K562 (cell line): ENCODE results near the gene LRRC15. TPM values are rescaled to one million over a fixed set of nuclear protein-coding genes. Genes with fewer than 3 reads are reported as not detected.

Experiments
- ADNP ChIP-seq: fragments of 200-800 bp; sonication (Bioruptor generic); IDR thresholded peaks from 2 replicates; pipeline ENCODE4 v1.6.1; 2016; ENCODE audit warnings: missing genetic modification characterization, missing compliant biosample characterization
- ATF1 ChIP-seq, 2 experiments: fragments of 450-650 bp in 1 of 2; IDR thresholded peaks; 2 replicates each; pipeline ENCODE4 v1.6.1; 2016; ENCODE audit warnings: missing compliant biosample characterization in 1 of 2, missing genetic modification characterization in 1 of 2
- CCAR2 ChIP-seq: fragments of 200-400 bp; formaldehyde crosslinking; IDR thresholded peaks from 2 replicates; pipeline ENCODE4 v1.6.1; 2017; ENCODE audit warnings: mild to moderate bottlenecking, low read depth, low read length
- DNMT1 ChIP-seq: fragments of 450-650 bp; IDR thresholded peaks from 2 replicates; pipeline ENCODE4 v1.6.1; 2016; ENCODE audit warnings: antibody characterized with exemption, mild to moderate bottlenecking
- FOXA3 ChIP-seq, 2 experiments: fragments of 450-650 bp in 1 of 2; sonication (generic) in 1 of 2; formaldehyde crosslinking; IDR thresholded peaks in 1 of 2; conservative IDR thresholded peaks in 1 of 2; 2 replicates each; pipeline versions ENCODE4 v1.4.0 to v1.8.0; 2020 to 2022; ENCODE audit warnings: mild to moderate bottlenecking in 2 of 2, missing genetic modification reagents in 1 of 2
- GTF2E2 ChIP-seq: fragments of 200-800 bp; sonication (Bioruptor generic); IDR thresholded peaks from 2 replicates; pipeline ENCODE4 v1.6.1; 2016; ENCODE audit warnings: missing genetic modification characterization, missing compliant biosample characterization
- JUND ChIP-seq, 2 experiments: IDR thresholded peaks; 2 replicates in 1 of 2; 3 replicates in 1 of 2; pipeline ENCODE4 v1.6.1; 2011; ENCODE audit warnings: borderline replicate concordance in 2 of 2, low read depth in 2 of 2, low read length in 2 of 2, improper control_type of control experiment in 1 of 2, missing biosample characterization in 1 of 2, missing genetic modification characterization in 1 of 2, missing genetic modification reagents in 1 of 2
- KDM5B ChIP-seq: fragments of 200-600 bp; sonication (generic); IDR thresholded peaks from 2 replicates; pipeline ENCODE4 v1.6.1; 2012; ENCODE audit warnings: low read depth, mild to moderate bottlenecking, moderate library complexity, low read length, control low read depth, inconsistent platforms; ENCODE audit not compliant: insufficient replicate concordance
- MEF2D ChIP-seq: conservative IDR thresholded peaks from 2 replicates; pipeline ENCODE4 v1.6.1; 2016; ENCODE audit warnings: low read depth, missing genetic modification characterization, missing compliant biosample characterization
- MTA3 ChIP-seq: fragments of 450-650 bp; formaldehyde crosslinking; IDR thresholded peaks from 2 replicates; pipeline ENCODE4 v1.6.1; 2017; ENCODE audit warnings: mild to moderate bottlenecking, borderline replicate concordance
- POU5F1 ChIP-seq: fragments of 150-350 bp; IDR thresholded peaks from 2 replicates; pipeline ENCODE4 v1.6.1; 2014; ENCODE audit warnings: borderline replicate concordance, low read length, low read depth, mild to moderate bottlenecking; ENCODE audit not compliant: partially characterized antibody
- RBM39 ChIP-seq: fragments of 200-400 bp; formaldehyde crosslinking; optimal IDR thresholded peaks from 2 replicates; pipeline ENCODE3; 2018; ENCODE audit warnings: low read depth, low read length
- SIRT6 ChIP-seq: IDR thresholded peaks from one replicate; pipeline ENCODE4 v1.6.1; 2012; ENCODE audit warnings: low read depth, mild to moderate bottlenecking, control low read depth, inconsistent platforms, low read length, moderate library complexity
- TAF9B ChIP-seq: fragments of 450-650 bp; IDR thresholded peaks from 2 replicates; pipeline ENCODE4 v1.6.1; 2018; ENCODE audit warnings: mild to moderate bottlenecking; ENCODE audit not compliant: partially characterized antibody
- TBL1XR1 ChIP-seq, 2 experiments: IDR thresholded peaks; 2 replicates each; pipeline ENCODE4 v1.6.1; 2012; ENCODE audit warnings: improper control_type of control experiment in 2 of 2, low read length in 2 of 2, mild to moderate bottlenecking in 1 of 2
- THRAP3 ChIP-seq: fragments of 450-650 bp; IDR thresholded peaks from 2 replicates; pipeline ENCODE4 v1.6.1; 2016; ENCODE audit warnings: mild to moderate bottlenecking, inconsistent platforms, borderline replicate concordance
- USF2 ChIP-seq: sonication (generic); formaldehyde crosslinking; IDR thresholded peaks from 2 replicates; pipeline ENCODE4 v1.5.0; 2020; ENCODE audit warnings: missing genetic modification reagents
- ZFPM2 ChIP-seq: fragments of 250-450 bp; sonication (Bioruptor Pico); IDR thresholded peaks from 2 replicates; pipeline ENCODE4 v1.5.1; 2022; ENCODE audit warnings: mild to moderate bottlenecking
- ZNF224 ChIP-seq: sonication (generic); formaldehyde crosslinking; IDR thresholded peaks from 2 replicates; pipeline ENCODE4 v1.8.0; 2022; ENCODE audit warnings: mild to moderate bottlenecking, missing genetic modification reagents
- ZNF239 ChIP-seq: fragments of 250-450 bp; sonication (Bioruptor Pico); IDR thresholded peaks from 2 replicates; pipeline ENCODE4 v1.4.0; 2020; ENCODE audit warnings: mild to moderate bottlenecking
- ZNF24 ChIP-seq: fragments of 450-650 bp; IDR thresholded peaks from 2 replicates; pipeline ENCODE4 v1.6.1; 2016
- ZNF398 ChIP-seq: fragments of 250-450 bp; sonication (Bioruptor Pico); IDR thresholded peaks from 2 replicates; pipeline ENCODE4 v1.8.0; 2021; ENCODE audit warnings: moderate library complexity, mild to moderate bottlenecking, inconsistent platforms
- polyA plus RNA-seq, 8 experiments: library from polyadenylated mRNA; depleted of rRNA in 4 of 8; stranded (reverse) in 5 of 8; unstranded in 3 of 8; fragments of >200 nt; fragmentation: Nextera tagmentation in 2 of 8; fragmentation: Illumina TruSeq in 1 of 8; extraction: Ambion mirVana in 2 of 8; extraction: Trizol in 1 of 8; gene quantifications; 2 replicates each; pipeline versions ENCODE4 v1.2.1 to v1.2.3, GENCODE V29; 2011 to 2014; ENCODE audit warnings: inconsistent platforms in 1 of 8, missing spikeins in 1 of 8
- total RNA-seq, 7 experiments: library from RNA; depleted of rRNA in 6 of 7; stranded (reverse); fragments of >200 nt in 6 of 7; fragmentation: Illumina TruSeq in 2 of 7; extraction: Trizol in 2 of 7; gene quantifications; 2 replicates each; pipeline versions ENCODE4 v1.2.1 to v1.2.3, GENCODE V29; 2011 to 2021; ENCODE audit warnings: low replicate concordance in 1 of 7
- TF ChIP-seq, protein P1 (sequence below): IDR thresholded peaks from 2 replicates; pipeline ENCODE4 v1.6.1; 2014; ENCODE audit warnings: antibody characterized with exemption
- TF ChIP-seq, protein P2 (sequence below): sonication (generic); formaldehyde crosslinking; IDR thresholded peaks from 2 replicates; pipeline ENCODE4 v1.8.0; 2022; ENCODE audit warnings: mild to moderate bottlenecking, missing genetic modification reagents

Gene LRRC15
- total and polyA plus RNA-seq, 9 of the 15 experiments (the other 6 are each of a cell fraction or from before 2014, with no cell fraction given): not detected

GRCh38 chr3:194326192-194326967 is 43.2 kb downstream of the LRRC15 start (continued):
- TF ChIP-seq, protein P1, sequence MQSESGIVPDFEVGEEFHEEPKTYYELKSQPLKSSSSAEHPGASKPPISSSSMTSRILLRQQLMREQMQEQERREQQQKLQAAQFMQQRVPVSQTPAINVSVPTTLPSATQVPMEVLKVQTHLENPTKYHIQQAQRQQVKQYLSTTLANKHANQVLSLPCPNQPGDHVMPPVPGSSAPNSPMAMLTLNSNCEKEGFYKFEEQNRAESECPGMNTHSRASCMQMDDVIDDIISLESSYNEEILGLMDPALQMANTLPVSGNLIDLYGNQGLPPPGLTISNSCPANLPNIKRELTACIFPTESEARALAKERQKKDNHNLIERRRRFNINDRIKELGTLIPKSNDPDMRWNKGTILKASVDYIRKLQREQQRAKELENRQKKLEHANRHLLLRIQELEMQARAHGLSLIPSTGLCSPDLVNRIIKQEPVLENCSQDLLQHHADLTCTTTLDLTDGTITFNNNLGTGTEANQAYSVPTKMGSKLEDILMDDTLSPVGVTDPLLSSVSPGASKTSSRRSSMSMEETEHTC: no peak
- TF ChIP-seq ZNF239 (CRISPR knock-in tag) (no peak), GTF2E2 (tag) (no peak), THRAP3 (peak; percentile 94), ZNF24 (no peak), ZNF398 (no peak), JUND (IDR thresholded peaks at IDR 0.05; ENCODE audit: borderline replicate concordance, low read depth, low read length) (no peak), JUND (tag; IDR thresholded peaks at IDR 0.05; ENCODE audit: borderline replicate concordance, low read depth, low read length) (0 out of 3 replicates have a peak, but pooled peaks have one; percentile 17), POU5F1 (no peak), MTA3 (no peak), SIRT6 (no peak), MEF2D (tag) (0 out of 2 replicates have a peak, but pooled peaks have one; percentile 63), KDM5B (no peak), ADNP (tag) (peak; percentile 98), CCAR2 (no peak), USF2 (CRISPR knock-in tag) (no peak), FOXA3 (CRISPR knock-in tag; conservative IDR thresholded peaks at IDR 0.05 in 1 of 2, IDR thresholded peaks at IDR 0.05 in 1 of 2) (no peak), TAF9B (no peak), DNMT1 (no peak), RBM39 (no peak), ATF1 (CRISPR knock-in tag; IDR thresholded peaks at IDR 0.05) (no peak), ATF1 (tag; IDR thresholded peaks at IDR 0.05) (no peak; the same call in 1 of the 2 replicates), ZNF224 (CRISPR knock-in tag) (no peak), ZFPM2 (no peak), TBL1XR1 (IDR thresholded peaks at IDR 0.05; ENCODE audit: low read length in 2 of 2) (no peak)
- TF ChIP-seq, protein P2, sequence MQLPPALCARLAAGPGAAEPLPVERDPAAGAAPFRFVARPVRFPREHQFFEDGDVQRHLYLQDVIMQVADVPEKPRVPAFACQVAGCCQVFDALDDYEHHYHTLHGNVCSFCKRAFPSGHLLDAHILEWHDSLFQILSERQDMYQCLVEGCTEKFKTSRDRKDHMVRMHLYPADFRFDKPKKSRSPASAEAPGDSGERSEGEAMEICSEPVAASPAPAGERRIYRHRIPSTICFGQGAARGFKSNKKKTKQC (CRISPR knock-in tag): no peak
